DOHH2 (cell line): ENCODE data around the gene NUTM2F.

Experiments
- CTCF ChIP-seq: fragments of 200-600 bp; sonication (generic); IDR thresholded peaks from one replicate; pipeline ENCODE4 v1.5.1; 2014; ENCODE audit warnings: antibody characterized with exemption, mild to moderate bottlenecking, low read depth, low read length; ENCODE audit not compliant: poor library complexity, severe bottlenecking
- EZH2phosphoT487 ChIP-seq: fragments of 200-600 bp; sonication (generic); IDR thresholded peaks from 2 replicates; pipeline ENCODE4 v1.6.1; 2017; ENCODE audit warnings: borderline replicate concordance, mild to moderate bottlenecking, antibody characterized with exemption, low read length, moderate library complexity, mixed read lengths

GRCh38 chr9:94281101-94281500 lies 47.3 kb downstream of the NUTM2F start:
- no peak for TF ChIP-seq CTCF
- no peak for TF ChIP-seq EZH2phosphoT487
